DOHH2 (cell line): Measurements from ENCODE around the gene ZC3H12C.

Experiments
- EZH2phosphoT487 ChIP-seq: fragments of 200-600 bp; sonication (generic); IDR thresholded peaks from 2 replicates; pipeline ENCODE4 v1.6.1; 2017; ENCODE audit warnings: borderline replicate concordance, mild to moderate bottlenecking, antibody characterized with exemption, low read length, moderate library complexity, mixed read lengths
- TF ChIP-seq, protein P1 (sequence below): fragments of 200-600 bp; sonication (generic); IDR thresholded peaks from one replicate; pipeline ENCODE4 v1.5.1; 2014; ENCODE audit warnings: antibody characterized with exemption, mild to moderate bottlenecking, low read depth, low read length; ENCODE audit not compliant: poor library complexity, severe bottlenecking

DNA sequence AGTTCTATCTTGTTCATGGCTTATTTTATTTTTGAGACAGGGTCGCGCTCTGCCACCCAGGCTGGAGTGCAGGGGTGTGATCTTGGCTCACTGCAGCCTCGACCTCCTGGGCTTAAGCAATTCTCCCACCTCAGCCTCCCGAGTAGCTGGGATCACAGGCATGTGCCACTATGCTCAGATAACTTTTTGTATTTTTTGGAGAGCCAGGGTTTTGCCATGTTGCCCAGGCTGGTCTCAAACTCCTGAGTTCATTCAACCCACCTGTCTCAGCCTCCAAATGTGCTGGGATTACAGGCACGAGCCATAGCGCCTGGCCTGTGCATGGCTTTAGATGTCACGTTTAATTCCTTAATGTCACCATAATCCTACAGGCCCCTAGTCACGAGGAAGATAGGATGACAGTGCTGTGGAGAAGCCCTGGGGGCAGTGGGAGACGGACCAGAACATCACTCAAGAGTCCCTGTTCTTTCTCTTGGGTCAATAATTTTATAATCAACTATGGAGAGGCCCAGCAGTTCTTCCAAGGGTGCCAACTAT is 103.8 kb downstream of the ZC3H12C start:
- TF ChIP-seq, protein P1, sequence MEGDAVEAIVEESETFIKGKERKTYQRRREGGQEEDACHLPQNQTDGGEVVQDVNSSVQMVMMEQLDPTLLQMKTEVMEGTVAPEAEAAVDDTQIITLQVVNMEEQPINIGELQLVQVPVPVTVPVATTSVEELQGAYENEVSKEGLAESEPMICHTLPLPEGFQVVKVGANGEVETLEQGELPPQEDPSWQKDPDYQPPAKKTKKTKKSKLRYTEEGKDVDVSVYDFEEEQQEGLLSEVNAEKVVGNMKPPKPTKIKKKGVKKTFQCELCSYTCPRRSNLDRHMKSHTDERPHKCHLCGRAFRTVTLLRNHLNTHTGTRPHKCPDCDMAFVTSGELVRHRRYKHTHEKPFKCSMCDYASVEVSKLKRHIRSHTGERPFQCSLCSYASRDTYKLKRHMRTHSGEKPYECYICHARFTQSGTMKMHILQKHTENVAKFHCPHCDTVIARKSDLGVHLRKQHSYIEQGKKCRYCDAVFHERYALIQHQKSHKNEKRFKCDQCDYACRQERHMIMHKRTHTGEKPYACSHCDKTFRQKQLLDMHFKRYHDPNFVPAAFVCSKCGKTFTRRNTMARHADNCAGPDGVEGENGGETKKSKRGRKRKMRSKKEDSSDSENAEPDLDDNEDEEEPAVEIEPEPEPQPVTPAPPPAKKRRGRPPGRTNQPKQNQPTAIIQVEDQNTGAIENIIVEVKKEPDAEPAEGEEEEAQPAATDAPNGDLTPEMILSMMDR: no peak
- TF ChIP-seq EZH2phosphoT487: no peak
